HEK293T (cell line): Measurements from ENCODE around the gene ZNF263.

ENCODE experiments used
- CTCF ChIA-PET: fragments of 350-600 bp; formaldehyde crosslinking; extraction: SDS; loops from one replicate; lab custom pipeline; 2021; ENCODE audit warnings: antibody characterized with exemption, inconsistent platforms; lab: Yijun Ruan, JAX
- POLR2A ChIA-PET: fragments of 350-600 bp; formaldehyde crosslinking; extraction: SDS; loops from one replicate; lab custom pipeline; 2020; ENCODE audit warnings: antibody characterized with exemption, inconsistent platforms; lab: Yijun Ruan, JAX
- DNase-seq: peaks from one replicate; pipeline ENCODE4 v3.0.0; 2012; ENCODE audit warnings: mixed read lengths; ENCODE audit errors: extremely low spot score
- ARNT ChIP-seq: fragments of 450-650 bp; IDR thresholded peaks from 2 replicates; pipeline ENCODE4 v1.6.1; 2017; ENCODE audit warnings: mild to moderate bottlenecking
- BHLHE40 ChIP-seq: fragments of 450-650 bp; IDR thresholded peaks from 2 replicates; pipeline ENCODE4 v1.6.1; 2016; ENCODE audit warnings: mild to moderate bottlenecking, moderate library complexity, borderline replicate concordance
- CTBP1 ChIP-seq: fragments of 450-650 bp; IDR thresholded peaks from 2 replicates; pipeline ENCODE4 v1.6.1; 2016; ENCODE audit warnings: borderline replicate concordance
- ELF4 ChIP-seq: fragments of 450-650 bp; IDR thresholded peaks from 2 replicates; pipeline ENCODE4 v1.6.1; 2017; ENCODE audit warnings: antibody characterized with exemption
- FOXA1 ChIP-seq: fragments of 450-650 bp; IDR thresholded peaks from 2 replicates; pipeline ENCODE4 v1.6.1; 2016; ENCODE audit warnings: mild to moderate bottlenecking
- FOXK2 ChIP-seq: fragments of 450-650 bp; IDR thresholded peaks from 2 replicates; pipeline ENCODE4 v1.6.1; 2016; ENCODE audit warnings: mild to moderate bottlenecking
- FOXM1 ChIP-seq: fragments of 450-650 bp; IDR thresholded peaks from 2 replicates; pipeline ENCODE4 v1.6.1; 2017; ENCODE audit warnings: mild to moderate bottlenecking, borderline replicate concordance
- HDGF ChIP-seq: fragments of 450-650 bp; IDR thresholded peaks from 2 replicates; pipeline ENCODE4 v1.6.1; 2017; ENCODE audit warnings: antibody characterized with exemption, borderline replicate concordance
- L3MBTL2 ChIP-seq: fragments of 450-650 bp; conservative IDR thresholded peaks from 2 replicates; pipeline ENCODE4 v1.6.1; 2016; ENCODE audit warnings: mild to moderate bottlenecking
- LEF1 ChIP-seq: fragments of 450-650 bp; IDR thresholded peaks from 2 replicates; pipeline ENCODE4 v1.6.1; 2017; ENCODE audit warnings: mild to moderate bottlenecking, borderline replicate concordance
- NFRKB ChIP-seq: fragments of 450-650 bp; IDR thresholded peaks from 2 replicates; pipeline ENCODE4 v1.6.1; 2016; ENCODE audit warnings: mild to moderate bottlenecking, moderate library complexity
- SP1 ChIP-seq: fragments of 450-650 bp; IDR thresholded peaks from 2 replicates; pipeline ENCODE4 v1.6.1; 2017
- SUZ12 ChIP-seq: fragments of 450-650 bp; IDR thresholded peaks from 2 replicates; pipeline ENCODE4 v1.6.1; 2016; ENCODE audit warnings: mild to moderate bottlenecking
- TARDBP ChIP-seq: fragments of 450-650 bp; IDR thresholded peaks from 2 replicates; pipeline ENCODE4 v1.6.1; 2016
- ZNF384 ChIP-seq: fragments of 450-650 bp; IDR thresholded peaks from 2 replicates; pipeline ENCODE4 v1.6.1; 2016
- TF ChIP-seq, protein P1 (sequence below): fragments of 450-650 bp; IDR thresholded peaks from 2 replicates; pipeline ENCODE4 v1.6.1; 2016

ZNF263 gene

DNA sequence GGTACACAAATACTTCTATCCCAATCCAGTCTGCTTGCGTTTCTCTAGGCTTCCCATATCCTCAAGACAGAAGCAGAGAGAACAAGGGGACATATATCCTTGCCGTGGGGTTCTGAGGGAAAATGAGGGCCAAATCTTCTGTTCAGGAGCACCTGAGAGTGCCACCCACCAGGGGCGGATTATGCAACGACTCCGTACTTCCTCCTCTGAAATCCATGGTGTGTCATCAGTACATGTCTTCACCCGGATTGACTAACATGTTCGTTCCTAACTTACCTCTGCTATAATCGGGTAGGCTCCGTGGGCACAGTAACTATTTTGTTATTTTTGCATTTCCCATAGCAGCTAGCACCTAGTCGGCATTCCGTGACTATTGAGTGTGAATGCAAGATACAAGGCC is 40.6 kb upstream of the ZNF263 start:
- POLR2A ChIA-PET: no interaction called here
- TF ChIP-seq ZNF384 (no peak), FOXM1 (no peak), L3MBTL2 (no peak), SUZ12 (no peak), FOXA1 (no peak), BHLHE40 (no peak), ELF4 (no peak), HDGF (no peak), LEF1 (no peak), NFRKB (no peak), SP1 (no peak), TARDBP (no peak), FOXK2 (no peak)
- TF ChIP-seq, protein P1, sequence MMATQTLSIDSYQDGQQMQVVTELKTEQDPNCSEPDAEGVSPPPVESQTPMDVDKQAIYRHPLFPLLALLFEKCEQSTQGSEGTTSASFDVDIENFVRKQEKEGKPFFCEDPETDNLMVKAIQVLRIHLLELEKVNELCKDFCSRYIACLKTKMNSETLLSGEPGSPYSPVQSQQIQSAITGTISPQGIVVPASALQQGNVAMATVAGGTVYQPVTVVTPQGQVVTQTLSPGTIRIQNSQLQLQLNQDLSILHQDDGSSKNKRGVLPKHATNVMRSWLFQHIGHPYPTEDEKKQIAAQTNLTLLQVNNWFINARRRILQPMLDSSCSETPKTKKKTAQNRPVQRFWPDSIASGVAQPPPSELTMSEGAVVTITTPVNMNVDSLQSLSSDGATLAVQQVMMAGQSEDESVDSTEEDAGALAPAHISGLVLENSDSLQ: no peak
- CTCF ChIA-PET: no interaction called here
- no peak for DNase-seq

DNA sequence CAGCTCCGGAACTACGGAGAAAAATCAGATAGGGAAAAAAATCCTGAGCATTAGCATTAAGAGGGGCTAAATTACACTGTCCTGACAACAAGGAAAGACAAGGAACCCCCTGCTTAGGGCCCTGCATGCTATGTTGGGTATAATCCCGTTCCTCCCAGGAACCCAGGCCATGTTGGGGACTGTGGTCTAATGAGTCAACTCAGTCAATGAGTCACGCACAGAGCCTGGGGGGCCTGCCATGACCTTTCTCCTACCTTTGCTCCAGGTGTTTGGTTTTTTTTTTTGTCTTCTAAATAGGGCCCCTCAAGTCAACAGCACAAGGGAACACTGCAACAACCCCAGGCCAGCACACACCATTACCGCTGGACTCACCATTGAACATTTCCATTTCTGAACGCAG is 39.4 kb upstream of the ZNF263 start:
- TF ChIP-seq SUZ12: no peak
- TF ChIP-seq, protein P1: no peak
- TF ChIP-seq ZNF384: no peak
- no peak for TF ChIP-seq HDGF
- no peak for TF ChIP-seq NFRKB
- TF ChIP-seq SP1: no peak
- TF ChIP-seq TARDBP: no peak
- no peak for TF ChIP-seq BHLHE40
- TF ChIP-seq CTBP1: no peak
- no peak for TF ChIP-seq FOXK2
- no peak for TF ChIP-seq ARNT
- no peak for TF ChIP-seq FOXA1
- TF ChIP-seq LEF1: no peak
- no peak for TF ChIP-seq L3MBTL2
- no peak for TF ChIP-seq ELF4
- TF ChIP-seq FOXM1: no peak
- DNase-seq: no peak
- ChIA-PET CTCF (no interaction called here), POLR2A (no interaction called here)

DNA sequence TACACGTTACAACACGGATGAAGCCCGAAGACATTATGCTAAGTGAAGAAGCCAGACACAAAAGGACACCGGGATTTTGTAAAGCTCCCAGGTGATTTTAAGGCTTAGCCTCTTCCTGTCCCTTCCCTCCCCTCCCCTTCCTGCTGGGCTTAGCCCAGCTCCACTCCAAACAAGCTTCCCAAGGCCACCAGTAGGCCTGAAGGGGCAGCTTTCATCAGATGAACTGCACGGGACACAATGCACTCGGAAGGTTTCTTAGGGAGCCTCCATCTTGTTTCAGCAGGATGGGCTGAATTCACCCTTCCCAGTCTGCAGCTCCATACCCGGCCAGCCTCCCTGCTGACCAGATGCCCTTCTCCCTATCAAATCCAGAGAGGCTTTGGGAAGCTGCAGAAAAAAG is 37.3 kb upstream of the ZNF263 start:
- ChIA-PET CTCF (interaction anchor here (1.3 kb wide), 1 partner anchor 14 kb away, joined by 5 read pairs; no protein-coding TSS in a partner anchor), POLR2A (no interaction called here)
- DNase-seq: no peak
- TF ChIP-seq ARNT (no peak), HDGF (no peak), FOXK2 (no peak), L3MBTL2 (no peak), LEF1 (no peak), TARDBP (no peak), FOXA1 (no peak), SUZ12 (no peak), FOXM1 (no peak), SP1 (no peak), BHLHE40 (no peak), ELF4 (no peak)
- TF ChIP-seq, protein P1: no peak

DNA sequence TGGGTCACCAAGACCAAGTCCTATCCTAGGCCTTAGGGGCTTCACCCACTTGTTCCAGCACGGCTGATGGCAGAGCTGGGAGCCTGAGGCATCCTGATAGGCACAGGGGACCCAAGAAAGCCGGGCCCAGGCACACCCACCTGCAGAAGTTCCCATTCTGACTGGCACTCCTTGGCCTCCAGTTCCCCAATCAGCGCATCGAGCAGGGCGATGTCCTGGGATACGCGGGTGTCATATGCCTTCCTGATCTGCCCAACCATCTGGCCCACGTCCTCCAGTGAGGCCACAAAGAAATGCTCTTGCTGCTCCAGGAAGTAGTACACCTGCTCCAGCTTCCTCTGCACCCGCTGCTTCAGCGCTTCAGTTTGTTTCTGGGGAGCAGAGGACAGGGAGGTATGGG is 36.4 kb upstream of the ZNF263 start:
- ChIA-PET CTCF (interaction anchor here (1.3 kb wide), 1 partner anchor 13 kb away, joined by 5 read pairs; no protein-coding TSS in a partner anchor), POLR2A (no interaction called here)
- no peak for DNase-seq
- TF ChIP-seq LEF1: no peak
- no peak for TF ChIP-seq L3MBTL2
- TF ChIP-seq ARNT: no peak
- TF ChIP-seq ELF4: no peak
- TF ChIP-seq, protein P1: no peak
- TF ChIP-seq TARDBP: no peak
- TF ChIP-seq FOXM1: no peak
- no peak for TF ChIP-seq FOXA1
- TF ChIP-seq NFRKB: no peak
- TF ChIP-seq SP1: no peak
- no peak for TF ChIP-seq CTBP1
- no peak for TF ChIP-seq ZNF384
- TF ChIP-seq FOXK2: no peak
- no peak for TF ChIP-seq SUZ12
- no peak for TF ChIP-seq BHLHE40
- no peak for TF ChIP-seq HDGF

DNA sequence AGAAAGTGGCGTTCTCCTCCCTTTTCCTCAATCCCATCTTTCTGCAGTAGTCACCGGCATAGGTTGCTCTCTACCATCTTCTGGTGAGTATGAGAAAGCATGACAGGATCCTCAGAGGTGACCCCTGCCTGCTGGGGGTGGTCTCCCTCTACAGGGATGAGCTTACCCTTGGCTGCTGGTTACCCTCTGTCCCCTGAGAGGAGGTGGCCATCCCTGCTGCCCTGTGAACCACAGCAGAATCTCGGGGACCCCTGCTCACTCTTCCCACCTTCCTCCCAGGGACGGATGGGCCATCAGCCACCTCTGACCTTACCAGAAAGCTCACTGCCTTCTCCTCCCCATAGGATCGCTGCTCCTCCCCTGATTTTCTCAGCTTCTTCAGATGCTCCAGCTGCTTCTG is 34.7 kb upstream of the ZNF263 start:
- ChIA-PET CTCF (no interaction called here), POLR2A (interaction anchor here (1.3 kb wide), 1 partner anchor 34 kb away, joined by 5 read pairs; the partner anchor contains the start of gene ZNF263)
- TF ChIP-seq, protein P1: no peak
- TF ChIP-seq FOXM1: no peak
- no peak for TF ChIP-seq LEF1
- no peak for TF ChIP-seq FOXA1
- no peak for TF ChIP-seq NFRKB
- no peak for TF ChIP-seq HDGF
- no peak for TF ChIP-seq BHLHE40
- no peak for TF ChIP-seq SUZ12
- no peak for TF ChIP-seq TARDBP
- no peak for TF ChIP-seq FOXK2
- no peak for TF ChIP-seq ARNT
- TF ChIP-seq ZNF384: no peak
- no peak for TF ChIP-seq L3MBTL2
- no peak for TF ChIP-seq CTBP1
- TF ChIP-seq ELF4: no peak
- DNase-seq: no peak
